AG10803 (cell line): Measurements from ENCODE around the gene LAPTM5.
"Not testable (repeated sequence)": the region's sequence is repeated elsewhere in the genome, so short reads cannot be mapped to it uniquely, and the experiment has no call there.

Experiments
- DNase-seq: peaks from one replicate; pipeline ENCODE4 v3.0.0; 2010; ENCODE audit warnings: low read depth
- H3K4me3 ChIP-seq: 2 replicates; pipeline ENCODE4 v1.5.1; 2011; ENCODE audit warnings: mild to moderate bottlenecking, low read length, control low read depth
- TF ChIP-seq, protein P1 (sequence below): conservative IDR thresholded peaks from 2 replicates; pipeline ENCODE4 v1.5.1; 2011; ENCODE audit warnings: mild to moderate bottlenecking, low read length, control low read depth, inconsistent platforms

Gene LAPTM5

DNA sequence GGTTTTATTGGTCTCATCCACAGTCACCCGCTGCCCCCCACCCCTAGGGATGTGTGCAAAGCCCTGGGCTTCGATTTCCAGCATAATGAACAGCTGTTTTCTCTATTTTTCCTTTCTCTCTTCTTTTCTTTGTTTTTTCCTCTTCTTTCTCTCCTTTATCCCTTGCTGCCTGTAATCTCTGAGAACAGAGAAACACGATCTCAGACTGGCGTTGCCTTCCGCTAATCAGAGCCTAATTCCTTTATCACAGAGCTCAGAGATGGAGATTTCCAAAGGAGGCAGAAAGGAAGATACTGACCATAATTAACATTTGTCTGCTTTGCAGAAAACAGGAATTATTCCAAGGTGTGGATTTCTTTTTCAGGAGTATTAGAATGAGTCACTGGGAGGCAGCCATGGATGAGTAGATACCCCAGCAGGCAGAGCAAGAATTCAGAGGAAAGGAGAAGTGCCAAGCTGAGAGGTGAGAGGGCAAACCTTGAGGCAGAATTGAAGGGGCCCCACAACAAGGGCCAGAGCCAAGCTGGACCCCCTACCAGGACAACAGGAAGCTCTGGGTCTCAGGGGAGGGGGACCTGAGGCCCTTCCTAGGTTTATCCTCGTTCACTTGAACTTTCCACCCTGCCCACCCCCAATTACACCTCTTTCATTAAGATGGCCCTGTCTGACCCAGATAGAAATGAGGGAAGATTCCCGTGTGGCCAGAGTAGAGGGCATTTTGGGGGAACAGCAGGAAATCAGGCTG is 67.5 kb downstream of the LAPTM5 start:
- no peak overlapping the region for H3K4me3 ChIP-seq
- TF ChIP-seq, protein P1, sequence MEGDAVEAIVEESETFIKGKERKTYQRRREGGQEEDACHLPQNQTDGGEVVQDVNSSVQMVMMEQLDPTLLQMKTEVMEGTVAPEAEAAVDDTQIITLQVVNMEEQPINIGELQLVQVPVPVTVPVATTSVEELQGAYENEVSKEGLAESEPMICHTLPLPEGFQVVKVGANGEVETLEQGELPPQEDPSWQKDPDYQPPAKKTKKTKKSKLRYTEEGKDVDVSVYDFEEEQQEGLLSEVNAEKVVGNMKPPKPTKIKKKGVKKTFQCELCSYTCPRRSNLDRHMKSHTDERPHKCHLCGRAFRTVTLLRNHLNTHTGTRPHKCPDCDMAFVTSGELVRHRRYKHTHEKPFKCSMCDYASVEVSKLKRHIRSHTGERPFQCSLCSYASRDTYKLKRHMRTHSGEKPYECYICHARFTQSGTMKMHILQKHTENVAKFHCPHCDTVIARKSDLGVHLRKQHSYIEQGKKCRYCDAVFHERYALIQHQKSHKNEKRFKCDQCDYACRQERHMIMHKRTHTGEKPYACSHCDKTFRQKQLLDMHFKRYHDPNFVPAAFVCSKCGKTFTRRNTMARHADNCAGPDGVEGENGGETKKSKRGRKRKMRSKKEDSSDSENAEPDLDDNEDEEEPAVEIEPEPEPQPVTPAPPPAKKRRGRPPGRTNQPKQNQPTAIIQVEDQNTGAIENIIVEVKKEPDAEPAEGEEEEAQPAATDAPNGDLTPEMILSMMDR: no peak
- DNase-seq: no peak

DNA sequence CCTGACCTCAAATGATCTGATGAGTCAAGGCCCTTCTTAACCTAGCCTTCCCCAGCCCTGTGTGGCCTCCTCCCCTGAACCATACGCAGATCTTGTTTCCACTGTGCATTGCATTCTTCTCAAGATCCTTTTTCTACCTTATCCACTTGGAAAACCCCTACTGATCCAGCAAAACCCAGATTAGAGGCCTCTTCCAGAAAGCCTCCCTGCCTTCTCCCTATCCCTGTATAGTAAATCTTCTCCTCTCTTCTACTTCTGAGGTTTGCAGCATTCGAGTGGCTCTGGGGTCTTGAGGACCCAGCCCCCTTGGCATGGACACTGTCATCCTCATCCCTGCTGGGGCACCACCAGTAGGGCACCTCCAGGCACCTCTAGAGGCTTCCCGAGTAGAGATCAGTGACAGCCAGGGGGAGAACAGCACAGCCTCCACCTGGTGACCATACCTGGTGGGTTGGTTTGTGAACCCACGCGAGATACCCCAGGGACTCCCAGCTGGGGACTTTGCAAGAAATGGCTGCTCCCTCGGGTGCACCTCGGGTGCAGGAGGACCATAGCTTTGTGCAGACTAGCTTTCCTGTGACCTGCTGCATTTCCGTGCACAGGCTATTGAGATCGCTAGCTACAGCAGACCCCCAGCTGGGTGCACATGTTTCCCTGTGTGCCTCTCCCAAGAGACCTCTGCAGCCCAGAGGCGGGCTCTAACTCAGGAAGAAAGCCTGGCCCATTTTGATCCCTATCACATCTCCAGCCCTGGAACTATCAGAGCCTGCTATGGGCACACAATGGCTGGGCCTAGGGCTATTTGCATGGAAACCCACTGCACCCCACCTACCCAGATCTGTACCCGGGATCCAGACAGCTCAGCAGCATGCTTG is 68.4 kb downstream of the LAPTM5 start:
- TF ChIP-seq, protein P1: no peak
- DNase-seq: no peak
- no peak overlapping the region for H3K4me3 ChIP-seq

GRCh38 chr1:30688516-30688915 is 69.1 kb downstream of the LAPTM5 start:
- not testable (repeated sequence) for H3K4me3 ChIP-seq, DNase-seq

GRCh38 chr1:30687886-30688285 is 69.7 kb downstream of the LAPTM5 start:
- H3K4me3 ChIP-seq: no peak overlapping the region
- DNase-seq: no peak
- TF ChIP-seq, protein P1: no peak

DNA sequence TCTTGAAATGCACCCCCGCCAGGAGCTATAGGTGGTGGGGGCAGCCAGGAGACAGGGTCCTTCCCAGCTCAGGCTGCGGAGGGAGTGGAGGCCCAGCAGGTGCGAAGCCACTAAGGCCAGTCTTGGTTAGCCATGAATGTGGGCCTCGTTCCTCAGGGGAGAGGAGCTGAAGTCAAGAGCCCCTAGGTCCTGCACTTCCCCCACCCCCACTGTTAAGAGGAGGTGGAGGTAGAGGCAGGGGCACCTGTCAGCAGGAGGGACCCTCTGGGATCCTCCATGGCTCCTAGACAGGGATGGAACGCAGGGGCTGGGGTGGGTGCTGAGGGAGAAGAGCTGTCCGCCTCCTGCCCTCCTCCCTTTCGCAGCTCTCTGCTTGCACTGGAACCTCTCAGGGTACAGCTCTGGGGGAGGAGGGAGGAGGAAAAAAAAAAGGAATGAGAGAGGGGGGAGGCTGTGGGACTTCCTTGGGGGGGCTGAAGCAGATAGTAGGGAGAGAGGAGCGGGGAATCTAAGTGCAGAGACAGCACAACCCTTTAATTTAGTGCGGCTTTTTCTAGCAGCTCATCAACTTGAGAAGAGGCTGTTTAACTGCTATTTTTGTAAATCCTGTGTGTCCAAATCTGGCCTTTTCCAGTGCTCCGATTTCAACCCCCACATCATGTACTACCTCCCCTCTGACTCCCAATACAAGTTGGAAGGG is 71.2 kb downstream of the LAPTM5 start:
- no peak for DNase-seq
- no peak overlapping the region for H3K4me3 ChIP-seq
- TF ChIP-seq, protein P1: no peak

- no peak for DNase-seq
- H3K4me3 ChIP-seq: no peak overlapping the region
- TF ChIP-seq, protein P1: no peak
Observed at GRCh38 chr1:30685796-30686165, 71.8 kb downstream of the LAPTM5 start.
